HG02938 (cell line): ENCODE measurements around the gene SCYL2.
"Not testable (repeated sequence)": the region's sequence is repeated elsewhere in the genome, so short reads cannot be mapped to it uniquely, and the experiment has no call there.

ENCODE experiments used
- ATAC-seq: cut with Tn5 transposase; IDR thresholded peaks from one replicate; pipeline ENCODE4 v1.9.1; 2021; ENCODE audit warnings: mild to moderate bottlenecking, moderate library complexity; ENCODE audit not compliant: unreplicated experiment

The SCYL2 gene

GRCh38 chr12:100324498-100324897 is 57.5 kb downstream of the SCYL2 start:
- no peak for ATAC-seq

DNA sequence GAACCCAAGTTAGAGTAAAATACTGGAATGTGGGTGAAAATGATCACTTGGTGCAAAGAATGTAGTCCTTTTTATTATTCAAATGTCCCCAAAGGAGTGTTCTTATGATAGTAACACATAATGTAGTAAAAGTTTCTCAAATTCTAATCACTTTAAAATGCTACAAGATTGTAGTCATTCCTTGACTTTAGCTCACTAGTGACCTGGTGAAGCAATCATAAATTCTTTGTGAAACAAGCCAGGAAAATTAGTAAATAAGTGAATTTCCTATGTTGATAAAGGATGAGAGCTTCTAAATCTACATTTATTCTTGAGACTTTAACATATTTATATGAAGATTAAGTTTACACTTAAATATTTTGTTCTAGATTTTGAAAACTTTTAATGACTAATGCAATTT is 59.2 kb downstream of the SCYL2 start:
- no peak for ATAC-seq

DNA sequence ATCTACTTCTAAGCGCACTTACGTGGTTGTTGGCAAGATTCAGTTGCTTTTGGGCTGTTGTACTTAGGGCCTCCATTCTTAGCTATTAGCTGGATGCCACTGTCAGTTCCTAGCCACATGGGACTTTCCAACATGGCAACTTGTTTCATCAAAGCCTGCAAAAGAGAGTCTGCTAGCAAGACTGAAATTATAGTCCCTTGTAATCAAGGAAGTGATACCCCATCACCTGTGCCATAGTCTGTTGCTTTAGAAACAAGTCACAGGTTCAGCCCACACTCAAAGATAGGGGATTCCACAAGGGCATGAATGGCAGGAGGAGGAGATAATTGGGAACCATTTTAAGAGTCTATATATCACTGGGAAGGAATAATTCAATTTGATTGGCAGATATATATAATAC is 62.8 kb downstream of the SCYL2 start:
- peak; percentile 95 for ATAC-seq

DNA sequence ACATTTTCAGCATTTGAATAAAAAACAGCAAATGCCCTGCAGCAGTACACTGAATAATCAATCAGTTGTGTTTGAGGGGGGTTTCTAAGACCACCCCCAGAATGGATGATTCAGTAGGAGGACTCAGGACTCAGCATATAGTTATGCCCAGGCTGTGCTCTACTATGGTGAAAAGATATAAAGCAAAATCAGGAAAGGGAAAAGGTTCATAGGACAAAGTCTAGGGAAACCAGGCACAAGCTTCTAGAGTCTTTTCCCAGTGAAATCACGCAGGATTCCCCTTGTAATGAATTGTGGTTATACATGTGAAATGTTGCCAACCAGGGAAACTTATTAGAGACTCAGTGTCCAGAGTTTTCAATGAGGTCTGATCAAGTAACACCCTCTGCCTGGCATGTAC is 64.9 kb downstream of the SCYL2 start:
- ATAC-seq, result no peak

- ATAC-seq, result no peak
These were observed 65.9 kb downstream of the SCYL2 start for GRCh38 chr12:100332852-100333251.

GRCh38 chr12:100337299-100337698 is 70.3 kb downstream of the SCYL2 start:
- no peak for ATAC-seq

- ATAC-seq, result no peak
These were observed 70.8 kb downstream of the SCYL2 start for GRCh38 chr12:100337727-100338126.

- no peak for ATAC-seq
These were observed 72.1 kb downstream of the SCYL2 start for GRCh38 chr12:100339071-100339470.

DNA sequence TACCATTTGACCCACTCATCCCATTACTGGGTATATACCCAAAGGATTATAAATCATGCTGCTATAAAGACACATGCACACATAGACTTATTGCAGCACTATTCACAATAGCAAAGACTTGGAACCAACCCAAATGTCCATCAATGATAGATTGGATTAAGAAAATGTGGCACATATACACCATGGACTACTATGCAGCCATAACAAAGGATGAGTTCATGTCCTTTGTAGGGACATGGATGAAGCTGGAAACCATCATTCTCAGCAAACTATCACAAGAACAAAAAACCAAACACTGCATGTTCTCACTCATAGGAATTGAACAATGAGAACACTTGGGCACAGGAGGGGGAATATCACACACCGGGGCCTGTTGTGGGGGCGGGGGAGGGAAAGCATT is 75.9 kb downstream of the SCYL2 start:
- ATAC-seq, result not testable (repeated sequence)

GRCh38 chr12:100344351-100344750 is 77.4 kb downstream of the SCYL2 start:
- not testable (repeated sequence) for ATAC-seq

- ATAC-seq, result no peak
These were observed 78.2 kb downstream of the SCYL2 start for GRCh38 chr12:100345020-100345767.

DNA sequence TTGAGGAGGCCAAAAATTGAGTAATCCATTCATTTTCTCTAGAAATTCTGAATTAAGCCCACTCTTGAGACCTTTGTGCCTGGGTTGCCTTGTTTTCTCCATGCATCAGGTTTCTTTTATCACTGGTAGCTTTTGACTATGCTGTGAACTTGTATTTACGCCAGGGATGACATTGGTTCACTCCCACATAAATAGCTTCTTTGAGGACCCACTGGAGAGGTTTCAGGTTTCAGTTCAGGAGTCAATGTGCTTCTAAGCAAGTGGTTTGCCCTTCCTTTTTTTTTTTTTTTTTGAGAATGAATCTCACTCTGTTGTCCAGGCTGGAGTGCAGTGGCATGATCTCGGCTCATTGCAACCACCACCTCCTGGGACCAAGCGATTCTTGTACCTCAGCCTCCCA is 79.7 kb downstream of the SCYL2 start:
- ATAC-seq, result no peak

- no peak for ATAC-seq
These were observed 81.9 kb downstream of the SCYL2 start for GRCh38 chr12:100348657-100349454.

GRCh38 chr12:100356644-100357223 is 89.8 kb downstream of the SCYL2 start, which contains the start of gene SLC17A8:
SLC17A8 (plus strand) TSS chr12:100357074; CDS start chr12:100357392, 318 bp downstream.
- ATAC-seq, result no peak

DNA sequence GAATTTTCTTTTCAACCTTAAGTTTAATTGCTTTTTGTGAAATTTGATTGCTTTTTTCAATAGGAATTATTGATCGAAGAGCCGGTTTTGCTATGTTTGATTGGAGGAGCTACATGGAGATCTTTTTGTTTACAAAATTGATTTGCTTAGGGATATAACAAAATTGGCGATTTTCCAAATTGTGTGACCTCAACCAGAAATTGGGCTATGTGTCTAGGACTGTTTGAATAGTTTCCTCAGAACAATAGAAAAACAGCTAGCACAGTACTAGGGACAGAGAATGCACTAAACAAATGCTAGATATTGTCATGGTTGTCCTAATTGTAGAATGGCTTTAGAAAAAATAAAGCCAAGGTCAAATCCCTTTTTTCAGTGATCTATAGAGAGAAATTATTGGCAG is 92.3 kb downstream of the SCYL2 start:
- ATAC-seq, result no peak

GRCh38 chr12:100359822-100360221 is 92.8 kb downstream of the SCYL2 start:
- ATAC-seq, result no peak

DNA sequence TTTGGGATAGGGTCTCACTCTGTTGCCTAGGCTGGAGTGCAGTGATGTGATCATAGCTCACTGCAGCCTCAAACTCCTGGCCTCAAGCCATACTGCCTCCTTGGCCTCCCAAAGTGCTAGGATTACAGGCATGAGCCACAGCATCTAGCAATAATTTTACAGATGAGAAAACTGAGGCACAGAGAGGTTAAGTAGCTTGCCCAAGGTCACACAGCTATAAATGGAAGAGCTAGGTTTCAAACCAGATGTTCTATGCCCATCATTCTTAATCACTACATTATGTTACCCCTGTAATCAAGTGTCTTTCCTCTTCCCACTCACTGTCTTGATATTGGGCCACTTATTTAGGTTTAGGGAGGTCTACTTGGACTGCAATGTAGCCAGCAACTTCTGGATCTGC is 93.5 kb downstream of the SCYL2 start:
- no peak for ATAC-seq

GRCh38 chr12:100364324-100364723 is 97.3 kb downstream of the SCYL2 start:
- ATAC-seq, result no peak

- ATAC-seq, result no peak
These were observed 98.4 kb downstream of the SCYL2 start for GRCh38 chr12:100365411-100365810.

DNA sequence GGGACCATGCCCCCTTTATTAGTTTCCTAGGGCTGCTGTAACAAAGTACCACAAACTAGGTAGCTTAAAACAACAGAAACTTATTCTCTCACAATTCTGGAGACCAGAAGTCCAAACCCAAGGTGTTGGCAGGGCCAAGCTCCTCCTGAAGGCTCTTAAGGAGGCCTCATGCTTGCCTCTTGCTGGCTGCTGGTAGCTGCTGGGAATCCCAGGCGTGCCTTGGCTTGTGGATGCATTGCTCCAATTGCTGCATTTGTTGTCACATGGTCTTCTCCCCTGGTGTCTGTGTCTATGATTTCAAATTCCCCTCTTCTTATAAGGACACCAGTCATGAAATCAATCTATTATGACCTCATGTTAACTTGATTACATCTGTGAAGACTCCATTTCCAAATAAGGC is 101.1 kb downstream of the SCYL2 start:
- no peak for ATAC-seq

- no peak for ATAC-seq
These were observed 104.2 kb downstream of the SCYL2 start for GRCh38 chr12:100371146-100371545.
